ENCODE data around the gene ZBTB20. TPM values are rescaled to one million over a fixed set of nuclear protein-coding genes. Genes with fewer than 3 reads are reported as not detected.

The ZBTB20 gene
- total RNA-seq, 1 donor from 2014 or later: 23.5 TPM

DNA sequence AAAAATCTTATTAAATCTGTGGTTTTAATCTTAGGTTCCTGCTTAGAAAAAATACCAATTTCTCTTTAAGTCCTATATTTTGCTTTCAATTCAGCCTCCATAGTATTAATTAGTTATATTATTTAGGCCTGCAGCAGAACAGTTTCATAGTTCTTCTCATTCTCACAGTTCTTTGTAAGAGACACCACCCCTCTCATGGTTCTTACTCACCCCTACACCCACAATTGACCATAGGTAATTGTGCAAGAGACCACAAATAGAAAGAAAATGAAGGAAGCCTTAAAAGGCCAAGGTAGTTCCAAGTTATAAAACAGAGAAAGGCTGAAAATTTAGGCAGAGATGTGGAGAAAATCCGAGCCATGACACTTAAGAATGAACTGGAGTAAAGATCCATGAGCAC, 438.0 kb downstream of the ZBTB20 start:
- H3K9me3 ChIP-seq (ENCODE audit: control insufficient read depth in 3 of 3, low read length in 3 of 3): no peaks in the 10 kb centered on the region
- H3K36me3 ChIP-seq (ENCODE audit: control insufficient read depth in 3 of 3, insufficient read depth in 3 of 3, low read length in 3 of 3): no peaks in the 10 kb centered on the region
- no peak overlapping the region for H3K4me3 ChIP-seq (ENCODE audit: low read length in 3 of 3)
- H3K27ac ChIP-seq (ENCODE audit: low read depth, low read length): no peak overlapping the region
- peaks cover 8 to 26% (median 25%) of the 10 kb centered on the region in 3 donors for H3K4me1 ChIP-seq (ENCODE audit: control insufficient read depth in 3 of 3, insufficient read depth in 3 of 3, low read length in 3 of 3)
- H3K27me3 ChIP-seq (ENCODE audit: control insufficient read depth in 3 of 3, insufficient read depth in 3 of 3, low read length in 3 of 3): no peaks in the 10 kb centered on the region
- no peak overlapping the region for H3K9ac ChIP-seq (ENCODE audit: low read depth in 1 of 3, low read length in 3 of 3)

DNA sequence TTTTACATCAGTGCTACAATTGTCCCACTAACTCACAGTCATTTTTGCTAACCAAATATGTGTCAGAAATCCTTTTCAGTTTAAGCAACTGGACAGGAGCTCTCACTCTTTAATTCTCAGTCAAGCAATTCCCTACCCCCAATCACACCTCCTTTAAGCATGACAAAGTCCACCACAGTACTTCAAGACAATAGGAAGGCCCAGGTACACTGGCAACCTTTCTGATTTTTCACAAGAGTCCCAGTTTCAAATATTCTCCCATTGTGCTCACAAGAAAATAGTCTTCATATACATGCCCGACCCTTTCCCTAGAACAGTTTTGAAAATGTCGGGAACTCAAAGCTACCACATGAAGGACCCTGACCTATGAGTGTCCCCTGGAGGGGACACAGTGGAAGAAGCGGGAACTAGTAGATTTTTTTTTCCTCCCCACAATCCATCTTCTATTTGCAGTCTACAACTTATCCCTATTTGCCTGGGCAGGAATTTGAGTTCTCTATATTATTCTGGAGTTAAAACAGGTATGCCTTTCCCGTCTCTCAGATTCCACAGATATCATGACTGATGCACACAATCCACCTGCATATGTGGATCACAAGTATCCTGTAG, 439.7 kb downstream of the ZBTB20 start:
- H3K27me3 ChIP-seq (ENCODE audit: control insufficient read depth in 3 of 3, insufficient read depth in 3 of 3, low read length in 3 of 3): no peaks in the 10 kb centered on the region
- H3K27ac ChIP-seq (ENCODE audit: low read depth, low read length): no peak overlapping the region
- no peak overlapping the region for H3K9ac ChIP-seq (ENCODE audit: low read depth in 1 of 3, low read length in 3 of 3)
- H3K4me3 ChIP-seq (ENCODE audit: low read length in 3 of 3): no peak overlapping the region
- H3K9me3 ChIP-seq (ENCODE audit: control insufficient read depth in 3 of 3, low read length in 3 of 3): no peaks in the 10 kb centered on the region
- H3K36me3 ChIP-seq (ENCODE audit: control insufficient read depth in 3 of 3, insufficient read depth in 3 of 3, low read length in 3 of 3): no peaks in the 10 kb centered on the region
- peaks cover 7 to 26% (median 23%) of the 10 kb centered on the region in 3 donors for H3K4me1 ChIP-seq (ENCODE audit: control insufficient read depth in 3 of 3, insufficient read depth in 3 of 3, low read length in 3 of 3)

DNA sequence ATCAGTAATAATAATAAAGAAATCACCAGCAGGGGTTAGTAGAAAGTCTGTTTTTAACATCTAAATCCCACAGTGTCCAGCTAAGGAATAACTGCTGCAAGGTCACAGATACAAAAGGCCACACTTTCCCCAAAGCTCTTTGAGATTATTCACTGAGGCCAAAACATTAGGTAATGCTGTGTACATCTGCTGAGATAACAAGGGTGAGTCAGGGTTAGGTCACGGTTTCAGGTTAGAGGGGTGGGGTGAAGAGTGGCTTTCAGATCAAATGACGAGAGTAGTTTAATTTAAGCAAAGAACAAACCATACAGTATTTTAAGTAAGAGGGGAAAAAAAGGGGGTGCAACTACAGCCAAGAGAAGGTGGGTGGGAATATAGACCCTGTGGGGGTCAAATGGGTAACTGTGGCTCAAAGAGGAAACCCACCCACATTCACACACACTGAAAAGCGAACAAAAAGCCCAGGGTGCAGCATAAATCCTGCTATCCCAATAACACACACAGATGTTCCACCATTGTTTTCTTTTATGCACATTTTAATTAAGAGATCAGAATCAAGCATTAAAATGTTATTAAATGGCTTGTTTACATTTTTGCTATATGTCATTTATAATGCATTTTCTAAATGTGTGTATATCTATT, 440.4 kb downstream of the ZBTB20 start:
- Histone ChIP-seq H3K27ac (ENCODE audit: low read depth, low read length) (no peak overlapping the region), H3K4me1 (ENCODE audit: control insufficient read depth in 3 of 3, insufficient read depth in 3 of 3, low read length in 3 of 3) (peaks cover 7 to 26% (median 23%) of the 10 kb centered on the region in 3 donors)

DNA sequence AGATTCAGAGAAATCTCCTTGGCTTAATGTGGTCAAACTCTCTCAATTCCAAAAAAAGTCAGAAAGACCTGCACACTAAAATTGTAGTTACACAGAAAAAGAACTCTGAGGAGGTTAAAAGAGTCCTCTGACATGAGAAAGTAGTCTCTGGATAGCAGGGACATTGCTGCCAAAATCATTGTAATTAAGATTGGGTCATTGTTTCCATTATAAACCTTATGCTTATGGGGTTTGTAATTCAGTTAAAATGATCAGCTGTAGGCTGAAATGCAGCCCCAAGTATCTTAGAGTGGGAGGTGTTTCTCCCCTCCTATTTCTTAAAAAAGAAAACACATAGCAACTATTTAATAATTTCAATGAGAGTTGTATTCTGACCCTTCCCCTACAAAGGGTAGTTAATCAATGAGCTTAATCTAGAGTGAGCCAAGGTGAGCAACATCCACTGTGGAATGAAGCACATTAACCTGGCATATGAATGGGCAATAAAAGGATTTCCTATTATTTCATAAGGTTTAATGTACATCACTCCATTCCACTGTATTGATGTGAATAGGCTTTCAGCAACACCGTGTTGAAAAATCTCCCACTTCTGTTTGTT, 446.4 kb downstream of the ZBTB20 start:
- H3K9me3 ChIP-seq (ENCODE audit: control insufficient read depth in 3 of 3, low read length in 3 of 3): no peaks in the 10 kb centered on the region
- H3K27ac ChIP-seq (ENCODE audit: low read depth, low read length): no peak overlapping the region
- H3K36me3 ChIP-seq (ENCODE audit: control insufficient read depth in 3 of 3, insufficient read depth in 3 of 3, low read length in 3 of 3): no peaks in the 10 kb centered on the region
- H3K27me3 ChIP-seq (ENCODE audit: control insufficient read depth in 3 of 3, insufficient read depth in 3 of 3, low read length in 3 of 3): no peaks in the 10 kb centered on the region
- H3K9ac ChIP-seq (ENCODE audit: low read depth in 1 of 3, low read length in 3 of 3): no peak overlapping the region
- peaks cover 0 to 12% (median 0%) of the 10 kb centered on the region in 3 donors for H3K4me1 ChIP-seq (ENCODE audit: control insufficient read depth in 3 of 3, insufficient read depth in 3 of 3, low read length in 3 of 3)
- H3K4me3 ChIP-seq (ENCODE audit: low read length in 3 of 3): no peak overlapping the region

More for the DNA sequence above, 440.4 kb downstream of the ZBTB20 start:
- H3K9ac ChIP-seq (ENCODE audit: low read depth in 1 of 3, low read length in 3 of 3): peak overlapping the region in 1 of 3 donors; percentile 33
- no peaks in the 10 kb centered on the region for H3K36me3 ChIP-seq (ENCODE audit: control insufficient read depth in 3 of 3, insufficient read depth in 3 of 3, low read length in 3 of 3)
- no peaks in the 10 kb centered on the region for H3K27me3 ChIP-seq (ENCODE audit: control insufficient read depth in 3 of 3, insufficient read depth in 3 of 3, low read length in 3 of 3)
- no peak overlapping the region for H3K4me3 ChIP-seq (ENCODE audit: low read length in 3 of 3)
- H3K9me3 ChIP-seq (ENCODE audit: control insufficient read depth in 3 of 3, low read length in 3 of 3): no peaks in the 10 kb centered on the region

DNA sequence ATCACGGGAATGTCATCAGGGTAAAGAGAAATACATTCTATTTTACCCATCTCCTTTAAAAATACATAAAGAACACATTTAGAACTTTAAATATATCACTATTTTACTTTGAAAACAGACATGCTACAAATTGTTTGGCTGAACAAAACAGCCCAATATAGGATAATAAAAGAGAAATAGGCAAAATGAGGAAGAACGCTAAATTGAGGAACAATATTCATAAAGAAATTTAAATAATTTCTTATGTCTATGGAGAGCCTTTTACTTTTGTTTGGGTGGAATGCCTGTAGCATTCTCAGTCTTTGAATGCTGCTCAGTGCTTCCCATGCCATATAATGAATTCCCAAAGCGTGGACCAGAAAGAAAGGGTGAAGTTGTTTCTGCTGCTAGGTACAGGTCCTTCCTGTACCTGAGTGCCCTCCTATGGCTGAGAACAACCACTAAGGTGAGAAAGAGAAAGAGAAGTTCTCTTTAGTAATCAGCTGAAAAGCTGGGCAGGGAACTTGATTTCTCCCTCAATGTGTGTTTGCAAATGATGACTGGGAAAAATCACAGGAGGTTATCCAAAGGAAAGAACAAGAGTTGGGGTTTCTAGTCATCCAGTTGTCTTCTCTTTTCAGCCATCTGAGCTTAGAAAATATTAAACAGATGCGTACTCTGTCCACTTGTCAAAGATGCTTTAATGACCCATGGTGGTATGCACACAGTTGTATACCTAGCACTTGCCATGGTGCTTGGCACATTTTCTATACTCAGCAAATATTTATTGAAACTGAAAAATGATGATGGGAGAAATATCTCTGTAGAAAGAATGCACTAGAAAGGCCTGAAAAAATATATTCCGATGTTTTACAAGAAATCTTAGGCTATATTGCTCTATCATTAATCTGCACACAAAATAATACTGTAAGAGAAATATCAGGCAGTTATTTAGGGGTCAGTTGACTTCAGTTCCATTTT, 448.7 kb downstream of the ZBTB20 start:
- H3K4me3 ChIP-seq (ENCODE audit: low read length in 3 of 3): no peak overlapping the region
- H3K27me3 ChIP-seq (ENCODE audit: control insufficient read depth in 3 of 3, insufficient read depth in 3 of 3, low read length in 3 of 3): no peaks in the 10 kb centered on the region
- no peaks in the 10 kb centered on the region for H3K36me3 ChIP-seq (ENCODE audit: control insufficient read depth in 3 of 3, insufficient read depth in 3 of 3, low read length in 3 of 3)
- no peaks in the 10 kb centered on the region for H3K9me3 ChIP-seq (ENCODE audit: control insufficient read depth in 3 of 3, low read length in 3 of 3)
- no peak overlapping the region for H3K27ac ChIP-seq (ENCODE audit: low read depth, low read length)
- no peak overlapping the region for H3K9ac ChIP-seq (ENCODE audit: low read depth in 1 of 3, low read length in 3 of 3)
- peaks cover 0 to 2% (median 0%) of the 10 kb centered on the region in 3 donors for H3K4me1 ChIP-seq (ENCODE audit: control insufficient read depth in 3 of 3, insufficient read depth in 3 of 3, low read length in 3 of 3)

DNA sequence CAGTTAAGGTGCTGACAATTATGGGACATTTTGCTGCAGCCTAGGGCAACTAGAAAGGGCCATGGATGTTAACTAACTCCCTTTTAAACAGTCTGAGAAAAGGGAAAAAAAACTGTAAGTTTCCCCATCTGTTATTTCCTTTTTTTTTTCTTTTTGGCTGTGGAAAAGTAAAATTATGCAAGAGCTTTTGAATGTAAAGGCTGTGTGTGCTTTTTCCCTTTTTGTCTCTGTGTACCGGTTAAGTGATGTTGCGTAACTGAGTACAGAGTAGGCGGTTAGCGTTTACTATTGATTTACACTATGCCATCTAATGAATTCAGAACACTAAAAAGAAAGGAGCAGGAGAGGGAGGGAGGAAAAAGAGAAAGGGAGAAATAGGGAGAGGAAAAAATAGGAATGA, 449.7 kb downstream of the ZBTB20 start:
- Histone ChIP-seq H3K27ac (ENCODE audit: low read depth, low read length) (no peak overlapping the region), H3K36me3 (ENCODE audit: control insufficient read depth in 3 of 3, insufficient read depth in 3 of 3, low read length in 3 of 3) (no peaks in the 10 kb centered on the region), H3K9me3 (ENCODE audit: control insufficient read depth in 3 of 3, low read length in 3 of 3) (no peaks in the 10 kb centered on the region), H3K4me3 (ENCODE audit: low read length in 3 of 3) (no peak overlapping the region), H3K27me3 (ENCODE audit: control insufficient read depth in 3 of 3, insufficient read depth in 3 of 3, low read length in 3 of 3) (no peaks in the 10 kb centered on the region), H3K9ac (ENCODE audit: low read depth in 1 of 3, low read length in 3 of 3) (no peak overlapping the region), H3K4me1 (ENCODE audit: control insufficient read depth in 3 of 3, insufficient read depth in 3 of 3, low read length in 3 of 3) (peaks cover 0 to 3% (median 0%) of the 10 kb centered on the region in 3 donors)

DNA sequence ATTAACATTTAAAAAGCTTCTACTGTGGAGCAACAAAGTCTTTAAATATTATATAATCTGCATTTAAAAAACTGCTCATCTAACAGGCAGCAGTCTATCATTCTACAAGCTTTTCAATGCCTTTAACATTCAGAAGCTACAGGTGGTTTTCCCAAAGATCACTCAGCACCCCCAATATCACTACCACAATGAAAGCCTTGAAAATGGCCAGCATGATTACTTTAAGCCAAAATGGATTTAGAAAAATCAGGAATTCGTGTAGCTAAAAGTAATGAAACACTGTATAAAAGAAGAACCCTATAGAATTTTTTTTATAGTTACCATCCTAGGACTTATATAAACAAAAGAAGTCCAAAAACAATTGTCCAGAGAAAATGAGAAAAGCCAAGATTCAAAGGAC, 452.8 kb downstream of the ZBTB20 start:
- H3K4me3 ChIP-seq (ENCODE audit: low read length in 3 of 3): no peak overlapping the region
- H3K9me3 ChIP-seq (ENCODE audit: control insufficient read depth in 3 of 3, low read length in 3 of 3): no peaks in the 10 kb centered on the region
- peaks cover 0 to 4% (median 0%) of the 10 kb centered on the region in 3 donors for H3K4me1 ChIP-seq (ENCODE audit: control insufficient read depth in 3 of 3, insufficient read depth in 3 of 3, low read length in 3 of 3)
- H3K9ac ChIP-seq (ENCODE audit: low read depth in 1 of 3, low read length in 3 of 3): no peak overlapping the region
- H3K27ac ChIP-seq (ENCODE audit: low read depth, low read length): no peak overlapping the region
- H3K36me3 ChIP-seq (ENCODE audit: control insufficient read depth in 3 of 3, insufficient read depth in 3 of 3, low read length in 3 of 3): no peaks in the 10 kb centered on the region
- no peaks in the 10 kb centered on the region for H3K27me3 ChIP-seq (ENCODE audit: control insufficient read depth in 3 of 3, insufficient read depth in 3 of 3, low read length in 3 of 3)

DNA sequence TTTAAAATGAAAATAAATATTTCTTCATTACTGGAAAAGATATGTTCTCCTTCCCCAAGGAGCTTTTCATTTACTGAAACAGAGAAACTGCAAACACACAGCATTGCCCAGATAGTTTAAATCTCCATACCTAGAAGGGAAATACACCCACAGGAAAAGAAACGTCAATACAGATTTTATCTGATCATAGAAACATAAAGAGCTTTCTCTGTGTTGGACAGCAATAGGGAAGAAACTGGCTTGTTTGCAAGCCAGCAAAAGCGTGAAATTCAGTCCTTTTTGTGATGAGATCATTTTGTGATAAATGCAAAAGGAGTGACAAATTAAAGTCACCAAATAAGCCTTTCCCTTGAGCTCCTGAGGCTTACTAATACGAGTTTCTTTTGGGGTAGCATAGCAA, 455.2 kb downstream of the ZBTB20 start:
- Histone ChIP-seq H3K9me3 (ENCODE audit: control insufficient read depth in 3 of 3, low read length in 3 of 3) (no peaks in the 10 kb centered on the region), H3K36me3 (ENCODE audit: control insufficient read depth in 3 of 3, insufficient read depth in 3 of 3, low read length in 3 of 3) (no peaks in the 10 kb centered on the region), H3K27ac (ENCODE audit: low read depth, low read length) (no peak overlapping the region), H3K27me3 (ENCODE audit: control insufficient read depth in 3 of 3, insufficient read depth in 3 of 3, low read length in 3 of 3) (no peaks in the 10 kb centered on the region), H3K9ac (ENCODE audit: low read depth in 1 of 3, low read length in 3 of 3) (no peak overlapping the region), H3K4me3 (ENCODE audit: low read length in 3 of 3) (no peak overlapping the region), H3K4me1 (ENCODE audit: control insufficient read depth in 3 of 3, insufficient read depth in 3 of 3, low read length in 3 of 3) (peaks cover 0 to 4% (median under 1%) of the 10 kb centered on the region in 3 donors)

DNA sequence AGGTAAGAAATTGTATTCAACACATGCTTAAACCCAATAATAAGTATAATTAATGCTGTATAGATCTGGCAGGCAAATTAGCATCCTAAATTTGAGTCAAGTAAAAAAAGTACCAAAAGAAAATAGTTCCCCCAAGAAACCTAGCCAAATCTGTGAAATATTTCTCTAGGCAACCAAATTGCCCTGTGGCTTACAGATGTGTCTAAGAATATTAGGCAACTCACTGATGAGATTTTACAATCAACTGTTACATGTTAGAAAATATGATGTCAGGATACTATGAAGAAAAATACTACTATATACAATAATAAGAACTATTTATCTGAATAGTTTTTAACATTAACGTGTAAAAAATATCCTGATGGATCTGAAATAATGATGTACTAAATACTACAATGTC, 456.2 kb downstream of the ZBTB20 start:
- H3K36me3 ChIP-seq (ENCODE audit: control insufficient read depth in 3 of 3, insufficient read depth in 3 of 3, low read length in 3 of 3): no peaks in the 10 kb centered on the region
- no peak overlapping the region for H3K27ac ChIP-seq (ENCODE audit: low read depth, low read length)
- H3K4me1 ChIP-seq (ENCODE audit: control insufficient read depth in 3 of 3, insufficient read depth in 3 of 3, low read length in 3 of 3): peaks cover 0 to 11% (median 8%) of the 10 kb centered on the region in 3 donors
- H3K9me3 ChIP-seq (ENCODE audit: control insufficient read depth in 3 of 3, low read length in 3 of 3): no peaks in the 10 kb centered on the region
- no peaks in the 10 kb centered on the region for H3K27me3 ChIP-seq (ENCODE audit: control insufficient read depth in 3 of 3, insufficient read depth in 3 of 3, low read length in 3 of 3)
- H3K9ac ChIP-seq (ENCODE audit: low read depth in 1 of 3, low read length in 3 of 3): no peak overlapping the region
- no peak overlapping the region for H3K4me3 ChIP-seq (ENCODE audit: low read length in 3 of 3)
